Mammary epithelial cell (primary cell): Measurements from ENCODE around the gene HIBADH.

Source experiments
- CTCF ChIP-seq, 2 donors: IDR thresholded peaks in 1 of 2; conservative IDR thresholded peaks in 1 of 2; 2 replicates each; pipeline ENCODE4 v1.5.1; 2011 to 2012; ENCODE audit warnings: inconsistent platforms in 2 of 2, low read length in 2 of 2, mild to moderate bottlenecking in 2 of 2, control low read depth in 1 of 2, low read depth in 1 of 2; ENCODE audit not compliant: insufficient read depth in 1 of 2; ENCODE audit errors: extremely low read depth in 1 of 2
- EZH2 ChIP-seq: IDR thresholded peaks from 2 replicates; pipeline ENCODE4 v1.6.1; 2012; ENCODE audit warnings: low read length, inconsistent platforms, borderline replicate concordance

DNA sequence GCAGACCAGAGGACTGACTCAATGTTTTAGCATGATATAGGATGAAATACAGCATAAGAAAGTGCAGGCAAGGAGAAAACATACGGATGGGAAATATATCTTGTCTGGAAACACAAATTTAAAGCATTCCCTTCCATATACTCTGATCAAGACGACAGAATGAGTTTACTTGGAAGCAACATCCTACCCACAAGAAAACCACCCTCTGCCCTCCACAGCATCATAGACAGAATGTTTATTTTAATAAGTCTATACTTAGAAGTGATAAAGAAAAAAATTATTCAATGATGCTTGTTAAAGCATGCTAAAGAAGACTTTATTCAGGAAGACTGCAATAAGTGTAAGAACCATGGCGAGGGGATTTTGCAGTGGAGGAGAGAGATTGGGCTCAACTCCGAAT is 32.4 kb upstream of the HIBADH start:
- no peak for TF ChIP-seq EZH2
- no peak for TF ChIP-seq CTCF (conservative IDR thresholded peaks at IDR 0.05 in 1 of 2, IDR thresholded peaks at IDR 0.05 in 1 of 2; ENCODE audit: extremely low read depth in 1 of 2, insufficient read depth in 1 of 2, low read depth in 1 of 2, low read length in 2 of 2)
